Naive thymus-derived CD8-positive, alpha-beta T cell (primary cell): ENCODE measurements around the gene PTN. TPM values are rescaled to one million over a fixed set of nuclear protein-coding genes. Genes with fewer than 3 reads are reported as not detected.
"Not testable (repeated sequence)": the region's sequence is repeated elsewhere in the genome, so short reads cannot be mapped to it uniquely, and the experiment has no call there.

Source experiments
- ATAC-seq, 2 donors: fragments of 150-1000 bp; cut with Tn5 transposase in 1 of 2; sonication (Bioruptor Pico), chemical (Tn5 transposase) in 1 of 2; 1 replicate in 1 of 2; 2 replicates in 1 of 2; pipeline ENCODE4 v1.10.0; 2021; ENCODE audit warnings: mild to moderate bottlenecking in 2 of 2, moderate library complexity in 2 of 2
- POLR2A ChIA-PET: fragments of 350-600 bp; sonication (Branson Sonifier 250); formaldehyde crosslinking; loops from one replicate; lab custom pipeline; 2021; ENCODE audit warnings: antibody characterized with exemption; lab: Charles Lee
- DNase-seq, 10 donors: peaks; one replicate each; pipeline versions ENCODE4 v3.0.0 to v3.0.0-alpha.2; 2020 to 2022
- H3K27ac Mint-ChIP-seq, 10 donors: one replicate each; pipeline ENCODE4 v1.8.0; 2020 to 2022; ENCODE audit warnings: mild to moderate bottlenecking in 10 of 10, mixed read lengths in 10 of 10, moderate library complexity in 4 of 10, inconsistent platforms in 1 of 10
- H3K27me3 Mint-ChIP-seq, 5 donors: one replicate each; pipeline ENCODE4 v1.8.0; 2021 to 2022; ENCODE audit warnings: mixed read lengths in 5 of 5
- H3K36me3 Mint-ChIP-seq, 3 donors: one replicate each; pipeline ENCODE4 v1.8.0; 2020 to 2022; ENCODE audit warnings: mixed read lengths in 3 of 3, mild to moderate bottlenecking in 2 of 3, inconsistent platforms in 1 of 3
- H3K4me1 Mint-ChIP-seq, 4 donors: one replicate each; pipeline ENCODE4 v1.8.0; 2021 to 2022; ENCODE audit warnings: mixed read lengths in 4 of 4
- H3K4me3 Mint-ChIP-seq, 10 donors: one replicate each; pipeline ENCODE4 v1.8.0; 2020 to 2022; ENCODE audit warnings: mild to moderate bottlenecking in 10 of 10, mixed read lengths in 10 of 10, moderate library complexity in 6 of 10, inconsistent platforms in 1 of 10
- H3K9me3 Mint-ChIP-seq, 9 donors: one replicate each; pipeline ENCODE4 v1.8.0; 2020 to 2022; ENCODE audit warnings: mixed read lengths in 9 of 9, mild to moderate bottlenecking in 3 of 9, inconsistent platforms in 1 of 9, moderate library complexity in 1 of 9
- polyA plus RNA-seq, 3 donors: library from polyadenylated mRNA; unstranded; fragments of 300-500 nt; fragmentation: Illumina TruSeq; gene quantifications; one replicate each; pipeline ENCODE4 v1.2.3, GENCODE V29; 2021
- total RNA-seq, 8 experiments: library from RNA in 2 of 8; stranded (reverse) in 2 of 8; gene quantifications; one replicate each; pipeline ENCODE4 v1.2.3 and lab custom pipeline; 2021 to 2026

PTN gene
- total and polyA plus RNA-seq, 5 experiments from 2014 or later: not detected

GRCh38 chr7:137282043-137282442 lies 61.5 kb downstream of the PTN start:
- POLR2A ChIA-PET: no interaction called here
- H3K4me1 Mint-ChIP-seq: no peaks in the 10 kb centered on the region
- no peak overlapping the region for H3K27ac Mint-ChIP-seq
- H3K9me3 Mint-ChIP-seq: peaks cover 0 to 5% (median 0%) of the 10 kb centered on the region in 9 donors
- DNase-seq: no peak
- H3K36me3 Mint-ChIP-seq: no peaks in the 10 kb centered on the region
- no peak overlapping the region for H3K4me3 Mint-ChIP-seq
- no peak for ATAC-seq
- H3K27me3 Mint-ChIP-seq: no peaks in the 10 kb centered on the region

- peaks cover 0 to 2% (median 0%) of the 10 kb centered on the region in 5 donors for H3K27me3 Mint-ChIP-seq
- H3K4me3 Mint-ChIP-seq: no peak overlapping the region
- H3K27ac Mint-ChIP-seq: no peak overlapping the region
- ATAC-seq (no peak), DNase-seq (no peak)
- POLR2A ChIA-PET: no interaction called here
- H3K4me1 Mint-ChIP-seq: no peaks in the 10 kb centered on the region
- no peaks in the 10 kb centered on the region for H3K36me3 Mint-ChIP-seq
- H3K9me3 Mint-ChIP-seq: peaks cover 0 to 4% (median 0%) of the 10 kb centered on the region in 9 donors
Observed at GRCh38 chr7:137276189-137276588, 67.3 kb downstream of the PTN start.

- H3K9me3 Mint-ChIP-seq: peaks cover 0 to 10% (median 4%) of the 10 kb centered on the region in 9 donors
- ATAC-seq: no peak
- no peak overlapping the region for H3K4me3 Mint-ChIP-seq
- H3K4me1 Mint-ChIP-seq: no peaks in the 10 kb centered on the region
- peaks cover 0 to 2% (median 0%) of the 10 kb centered on the region in 5 donors for H3K27me3 Mint-ChIP-seq
- no peaks in the 10 kb centered on the region for H3K36me3 Mint-ChIP-seq
- POLR2A ChIA-PET: no interaction called here
- no peak for DNase-seq
- no peak overlapping the region for H3K27ac Mint-ChIP-seq
Observed at GRCh38 chr7:137272249-137272648, 71.3 kb downstream of the PTN start.

- H3K4me3 Mint-ChIP-seq: no peak overlapping the region
- no peaks in the 10 kb centered on the region for H3K36me3 Mint-ChIP-seq
- no peak overlapping the region for H3K27ac Mint-ChIP-seq
- H3K4me1 Mint-ChIP-seq: no peaks in the 10 kb centered on the region
- no peak for DNase-seq
- H3K27me3 Mint-ChIP-seq: peaks cover 0 to 2% (median 0%) of the 10 kb centered on the region in 5 donors
- H3K9me3 Mint-ChIP-seq: peaks cover 0 to 13% (median 4%) of the 10 kb centered on the region in 9 donors
- ATAC-seq: no peak
- POLR2A ChIA-PET: no interaction called here
Observed at GRCh38 chr7:137269240-137269639, 74.3 kb downstream of the PTN start.

DNA sequence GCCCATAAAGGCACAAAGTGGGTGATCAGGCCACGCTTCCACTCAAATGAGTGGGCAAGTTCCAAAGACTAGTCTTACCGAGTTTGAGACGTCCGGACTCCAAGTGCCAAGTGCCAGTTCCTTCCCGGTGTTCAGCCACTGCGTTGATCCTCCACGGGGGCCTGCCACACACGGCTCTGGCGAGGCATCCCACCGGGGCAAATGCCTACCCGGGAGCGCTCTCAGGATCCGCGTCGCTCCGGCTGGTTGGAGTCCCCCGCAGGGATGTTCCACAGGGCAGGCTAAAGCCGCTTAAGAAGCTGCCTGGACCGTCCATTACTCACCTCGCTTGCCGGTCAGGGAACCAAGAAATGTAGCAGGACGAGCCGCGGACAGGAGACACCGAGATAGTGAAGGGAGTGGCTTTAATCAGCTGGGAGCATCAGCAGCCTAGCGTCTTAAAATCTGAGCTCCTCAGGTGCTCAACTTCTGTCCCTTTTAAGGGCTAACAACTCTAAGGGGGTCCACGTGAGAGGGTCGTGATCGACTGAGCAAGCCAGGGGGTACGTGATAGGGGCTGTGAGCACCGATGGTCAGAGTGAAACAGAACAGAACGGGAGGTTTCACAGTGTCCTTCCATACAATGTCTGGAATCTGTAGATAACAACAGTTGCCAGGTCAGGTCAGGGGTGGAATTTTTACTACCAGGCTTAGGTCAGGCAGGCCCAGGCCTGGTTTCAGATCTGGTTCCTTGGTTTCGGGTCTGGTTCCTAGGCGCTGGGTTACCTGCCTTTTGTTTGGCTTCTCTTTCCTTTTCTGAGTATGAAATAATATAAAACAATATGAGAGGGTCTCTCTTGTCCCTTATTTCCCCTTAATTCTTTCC lies 75.3 kb downstream of the PTN start:
- peaks cover 0 to 13% (median 4%) of the 10 kb centered on the region in 9 donors for H3K9me3 Mint-ChIP-seq
- ATAC-seq, H3K27ac Mint-ChIP-seq, H3K4me3 Mint-ChIP-seq, H3K4me1 Mint-ChIP-seq, POLR2A ChIA-PET, DNase-seq, H3K36me3 Mint-ChIP-seq, H3K27me3 Mint-ChIP-seq: not testable (repeated sequence)

- no peak for DNase-seq
- no peaks in the 10 kb centered on the region for H3K36me3 Mint-ChIP-seq
- no peak overlapping the region for H3K27ac Mint-ChIP-seq
- H3K4me3 Mint-ChIP-seq: no peak overlapping the region
- peaks cover 0 to 13% (median 6%) of the 10 kb centered on the region in 9 donors for H3K9me3 Mint-ChIP-seq
- no peak for ATAC-seq
- H3K4me1 Mint-ChIP-seq: no peaks in the 10 kb centered on the region
- POLR2A ChIA-PET: no interaction called here
- H3K27me3 Mint-ChIP-seq: no peaks in the 10 kb centered on the region
Observed at GRCh38 chr7:137266764-137267163, 76.8 kb downstream of the PTN start.

DNA sequence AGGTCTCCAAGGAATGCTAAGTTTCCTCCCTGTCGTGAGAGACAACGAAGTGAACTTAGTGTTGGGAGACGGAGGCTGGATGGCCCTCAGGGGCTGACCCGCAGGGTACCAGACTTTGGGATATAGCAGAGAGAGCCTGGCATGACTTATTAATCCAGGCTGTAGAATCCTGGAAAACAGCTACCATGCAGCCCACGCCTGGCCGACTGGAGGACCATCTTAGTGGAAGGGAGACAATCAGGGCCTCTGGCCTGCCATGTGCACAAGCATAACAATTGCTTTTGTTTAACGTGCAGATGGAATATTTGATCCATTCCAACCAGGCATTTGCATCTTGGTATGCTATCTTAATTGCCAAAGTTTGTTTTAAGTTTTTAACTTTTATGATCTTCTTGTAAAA lies 78.1 kb downstream of the PTN start:
- POLR2A ChIA-PET, H3K27ac Mint-ChIP-seq, DNase-seq, H3K27me3 Mint-ChIP-seq, H3K36me3 Mint-ChIP-seq, ATAC-seq, H3K4me1 Mint-ChIP-seq, H3K4me3 Mint-ChIP-seq: not testable (repeated sequence)
- peaks cover 0 to 13% (median 6%) of the 10 kb centered on the region in 9 donors for H3K9me3 Mint-ChIP-seq

- Mint-ChIP-seq H3K4me3 (no peak overlapping the region), H3K36me3 (no peaks in the 10 kb centered on the region), H3K27ac (no peak overlapping the region), H3K9me3 (peaks cover 0 to 10% (median 3%) of the 10 kb centered on the region in 9 donors), H3K4me1 (no peaks in the 10 kb centered on the region), H3K27me3 (no peaks in the 10 kb centered on the region)
- ATAC-seq: no peak
- no peak for DNase-seq
- POLR2A ChIA-PET: no interaction called here
Observed at GRCh38 chr7:137262599-137262998, 80.9 kb downstream of the PTN start.

- no peak overlapping the region for H3K27ac Mint-ChIP-seq
- no peaks in the 10 kb centered on the region for H3K27me3 Mint-ChIP-seq
- POLR2A ChIA-PET: no interaction called here
- peaks cover 0 to 12% (median 4%) of the 10 kb centered on the region in 9 donors for H3K9me3 Mint-ChIP-seq
- no peaks in the 10 kb centered on the region for H3K4me1 Mint-ChIP-seq
- no peak overlapping the region for H3K4me3 Mint-ChIP-seq
- DNase-seq (no peak), ATAC-seq (no peak)
- H3K36me3 Mint-ChIP-seq: no peaks in the 10 kb centered on the region
Observed at GRCh38 chr7:137258552-137258951, 85.0 kb downstream of the PTN start.

- Mint-ChIP-seq H3K36me3 (no peaks in the 10 kb centered on the region), H3K4me3 (no peak overlapping the region), H3K9me3 (peaks cover 0 to 8% (median 4%) of the 10 kb centered on the region in 9 donors), H3K4me1 (no peaks in the 10 kb centered on the region), H3K27ac (no peak overlapping the region), H3K27me3 (no peaks in the 10 kb centered on the region)
- POLR2A ChIA-PET: no interaction called here
- ATAC-seq: no peak
- no peak for DNase-seq
Observed at GRCh38 chr7:137254766-137255165, 88.8 kb downstream of the PTN start.

- H3K27ac Mint-ChIP-seq: no peak overlapping the region
- no peaks in the 10 kb centered on the region for H3K4me1 Mint-ChIP-seq
- H3K36me3 Mint-ChIP-seq: no peaks in the 10 kb centered on the region
- peaks cover 0 to under 1% (median 0%) of the 10 kb centered on the region in 5 donors for H3K27me3 Mint-ChIP-seq
- DNase-seq: no peak
- no peak overlapping the region for H3K4me3 Mint-ChIP-seq
- ATAC-seq: no peak
- POLR2A ChIA-PET: no interaction called here
- peaks cover 0 to 13% (median 4%) of the 10 kb centered on the region in 9 donors for H3K9me3 Mint-ChIP-seq
Observed at GRCh38 chr7:137245890-137246289, 97.6 kb downstream of the PTN start.

GRCh38 chr7:137245186-137245585 lies 98.3 kb downstream of the PTN start:
- H3K4me3 Mint-ChIP-seq: no peak overlapping the region
- POLR2A ChIA-PET: no interaction called here
- no peaks in the 10 kb centered on the region for H3K4me1 Mint-ChIP-seq
- no peaks in the 10 kb centered on the region for H3K36me3 Mint-ChIP-seq
- H3K27me3 Mint-ChIP-seq: peaks cover 0 to 2% (median 0%) of the 10 kb centered on the region in 5 donors
- peaks cover 0 to 20% (median 4%) of the 10 kb centered on the region in 9 donors for H3K9me3 Mint-ChIP-seq
- ATAC-seq (no peak), DNase-seq (no peak)
- H3K27ac Mint-ChIP-seq: no peak overlapping the region

DNA sequence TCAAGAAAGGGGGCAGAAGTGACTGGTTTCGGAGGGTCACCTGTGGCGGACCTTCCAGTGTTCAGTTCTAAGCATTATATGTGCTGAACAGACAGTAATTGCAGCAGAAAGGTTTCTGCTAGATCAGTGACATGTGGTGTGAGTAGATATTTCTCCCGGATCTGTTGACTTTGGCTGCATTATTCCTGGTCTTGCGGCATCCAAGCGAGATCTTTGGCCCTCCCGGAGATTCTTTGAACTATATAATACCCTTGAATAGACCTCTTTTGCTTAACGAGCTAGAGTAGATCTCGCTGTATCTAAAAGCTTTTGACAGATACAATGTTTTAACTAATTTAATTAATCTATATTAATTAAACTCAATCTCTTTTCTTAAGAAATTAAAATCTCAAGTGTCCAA lies 99.8 kb downstream of the PTN start:
- Mint-ChIP-seq H3K36me3 (no peaks in the 10 kb centered on the region), H3K27ac (no peak overlapping the region), H3K27me3 (peaks cover 0 to 2% (median 0%) of the 10 kb centered on the region in 5 donors), H3K4me1 (no peaks in the 10 kb centered on the region), H3K4me3 (no peak overlapping the region), H3K9me3 (peaks cover 0 to 26% (median 4%) of the 10 kb centered on the region in 9 donors)
- POLR2A ChIA-PET: no interaction called here
- no peak for DNase-seq
- ATAC-seq: no peak
